HepG2 (cell line): ENCODE data around the gene SF3A2. TPM values are rescaled to one million over a fixed set of nuclear protein-coding genes. Genes with fewer than 3 reads are reported as not detected.
A peak's percentile ranks its signal among the peaks of the same experiment; 100 is the strongest.

Experiments used
- ATAC-seq: fragments of 200-7000 bp; cut with Tn5 transposase; 3 replicates; pipeline ENCODE4 v1.9.1; 2020; ENCODE audit warnings: mild to moderate bottlenecking, moderate library complexity
- BruUV-seq: library from RNA; stranded (reverse); fragments of 400-500 nt; replicated peaks from 2 replicates; lab custom pipeline; 2021; lab: Mats Ljungman, UMichigan
- CTCF ChIA-PET: fragments of 300-600 bp; formaldehyde crosslinking; extraction: SDS; loops from one replicate; lab custom pipeline; 2021; ENCODE audit warnings: low total read pairs, inconsistent platforms, low intra/inter-chr PET ratio; lab: Yijun Ruan, JAX
- POLR2A ChIA-PET: fragments of 350-600 bp; sonication (Branson Sonifier 250); formaldehyde crosslinking; loops from one replicate; lab custom pipeline; 2020; ENCODE audit warnings: antibody characterized with exemption, inconsistent platforms; lab: Yijun Ruan, JAX
- DNase-seq: peaks from one replicate; pipeline ENCODE4 v3.0.0-alpha.2; 2015; ENCODE audit warnings: low spot score
- FAIRE-seq: peaks from 3 replicates; lab custom pipeline; 2011; peaks lifted over from hg19 to GRCh38; lab: Jason Lieb, UNC
- H2AFZ ChIP-seq: one replicate; pipeline ENCODE4 v1.6.1; 2011; ENCODE audit warnings: low read length, inconsistent platforms
- H3K27ac ChIP-seq: fragments of 300-600 bp; 3 replicates; pipeline ENCODE4 v1.8.0; 2011; ENCODE audit warnings: mixed run types, mild to moderate bottlenecking, mixed read lengths, low read length, inconsistent platforms; ENCODE audit not compliant: insufficient read depth; ENCODE audit errors: extremely low read length
- H3K27me3 ChIP-seq, 2 experiments: fragments of 200-600 bp in 1 of 2; 2 replicates in 1 of 2; 3 replicates in 1 of 2; pipeline versions ENCODE4 v1.6.0 to v1.8.0; 2011; ENCODE audit warnings: low read length in 2 of 2, mild to moderate bottlenecking in 2 of 2, moderate library complexity in 2 of 2, inconsistent platforms in 1 of 2; ENCODE audit not compliant: insufficient read depth in 2 of 2, control insufficient read depth in 1 of 2
- H3K36me3 ChIP-seq, 2 experiments: fragments of 200-600 bp in 1 of 2; replicated peaks in 1 of 2; 2 replicates in 1 of 2; 3 replicates in 1 of 2; pipeline versions ENCODE4 v1.5.1 to v1.8.0; 2011; ENCODE audit warnings: low read length in 2 of 2, inconsistent platforms in 1 of 2; ENCODE audit not compliant: insufficient read depth in 2 of 2, control insufficient read depth in 1 of 2
- H3K4me1 ChIP-seq: 2 replicates; pipeline ENCODE4 v1.5.1; 2012; ENCODE audit warnings: low read length, inconsistent platforms; ENCODE audit not compliant: insufficient read depth
- H3K4me2 ChIP-seq: 2 replicates; pipeline ENCODE4 v1.6.0; 2011; ENCODE audit warnings: low read depth, low read length, inconsistent platforms
- H3K4me3 ChIP-seq, 3 experiments: fragments of 200-600 bp in 1 of 3; sonication (generic), shearing (Covaris generic) in 1 of 3; replicated peaks in 1 of 3; 2 replicates each; pipeline ENCODE4 v1.5.1; 2011 to 2016; ENCODE audit warnings: low read length in 3 of 3, inconsistent platforms in 2 of 3, low read depth in 2 of 3, mild to moderate bottlenecking in 2 of 3, control low read depth in 1 of 3, mixed read lengths in 1 of 3; ENCODE audit not compliant: insufficient read depth in 1 of 3
- H3K79me2 ChIP-seq: one replicate; pipeline ENCODE4 v1.6.1; 2011; ENCODE audit warnings: low read length, inconsistent platforms; ENCODE audit not compliant: insufficient read depth
- H3K9ac ChIP-seq: 2 replicates; pipeline ENCODE4 v1.6.0; 2011; ENCODE audit warnings: mild to moderate bottlenecking, low read depth, low read length, inconsistent platforms; ENCODE audit not compliant: insufficient read depth
- H3K9me3 ChIP-seq: 2 replicates; pipeline ENCODE4 v1.5.1; 2012; ENCODE audit warnings: mild to moderate bottlenecking, low read length
- H4K20me1 ChIP-seq: 2 replicates; pipeline ENCODE4 v1.6.0; 2011; ENCODE audit warnings: inconsistent platforms, mild to moderate bottlenecking, low read length, moderate library complexity; ENCODE audit not compliant: insufficient read depth
- AGO2 ChIP-seq: fragments of 200-400 bp; formaldehyde crosslinking; optimal IDR thresholded peaks from 2 replicates; pipeline ENCODE3; 2017; ENCODE audit warnings: mild to moderate bottlenecking, low read depth, low read length, moderate library complexity
- HNF4G ChIP-seq, 2 experiments: sonication (generic) in 1 of 2; formaldehyde crosslinking in 1 of 2; IDR thresholded peaks; 2 replicates each; pipeline versions ENCODE4 v1.4.0 to v1.6.1; 2011 to 2020; ENCODE audit warnings: borderline replicate concordance in 2 of 2, low read depth in 2 of 2, mild to moderate bottlenecking in 2 of 2, low read length in 1 of 2, missing genetic modification reagents in 1 of 2, moderate library complexity in 1 of 2
- HNRNPL ChIP-seq: fragments of 200-400 bp; formaldehyde crosslinking; IDR thresholded peaks from 2 replicates; pipeline ENCODE4 v1.6.1; 2017; ENCODE audit warnings: mild to moderate bottlenecking, low read depth, low read length
- ISX ChIP-seq: sonication (generic); formaldehyde crosslinking; conservative IDR thresholded peaks from 2 replicates; pipeline ENCODE4 v1.5.0; 2020; ENCODE audit warnings: missing genetic modification reagents
- NCOA1 ChIP-seq: sonication (generic); formaldehyde crosslinking; IDR thresholded peaks from 2 replicates; pipeline ENCODE4 v1.9.0; 2021; ENCODE audit warnings: missing genetic modification reagents
- NR2F1 ChIP-seq, 2 experiments: fragments of 450-650 bp in 1 of 2; formaldehyde crosslinking in 1 of 2; IDR thresholded peaks; 2 replicates each; pipeline versions ENCODE4 v1.5.0 to v1.6.1; 2016 to 2020; ENCODE audit warnings: mild to moderate bottlenecking in 1 of 2, missing compliant biosample characterization in 1 of 2, missing genetic modification reagents in 1 of 2, moderate library complexity in 1 of 2
- NR2F2 ChIP-seq: IDR thresholded peaks from 2 replicates; pipeline ENCODE4 v1.6.1; 2012; ENCODE audit warnings: low read depth, inconsistent platforms, borderline replicate concordance
- PCBP1 ChIP-seq: fragments of 200-400 bp; formaldehyde crosslinking; IDR thresholded peaks from 2 replicates; pipeline ENCODE4 v1.6.1; 2017; ENCODE audit warnings: mild to moderate bottlenecking, low read depth, low read length, borderline replicate concordance
- POLR2AphosphoS2 ChIP-seq: IDR thresholded peaks from 2 replicates; pipeline ENCODE4 v1.6.1; 2011; ENCODE audit warnings: low read depth, low read length, improper control_type of control experiment
- SP5 ChIP-seq: IDR thresholded peaks from 2 replicates; pipeline ENCODE4 v1.6.1; 2016; ENCODE audit warnings: low read depth, borderline replicate concordance
- SRSF1 ChIP-seq: fragments of 200-400 bp; formaldehyde crosslinking; optimal IDR thresholded peaks from 2 replicates; pipeline ENCODE3; 2017; ENCODE audit warnings: mild to moderate bottlenecking, low read depth, low read length, moderate library complexity
- ZBTB10 ChIP-seq: sonication (generic); formaldehyde crosslinking; IDR thresholded peaks from 2 replicates; pipeline ENCODE4 v1.4.0; 2020; ENCODE audit warnings: missing genetic modification reagents, borderline replicate concordance
- ZBTB7A ChIP-seq: sonication (generic); formaldehyde crosslinking; IDR thresholded peaks from 2 replicates; pipeline ENCODE4 v1.8.0; 2022; ENCODE audit warnings: mild to moderate bottlenecking, missing genetic modification reagents
- ZNF10 ChIP-seq: sonication (generic); formaldehyde crosslinking; IDR thresholded peaks from 2 replicates; pipeline ENCODE4 v1.4.0; 2020; ENCODE audit warnings: mild to moderate bottlenecking, low read depth, missing genetic modification reagents, borderline replicate concordance
- ZNF138 ChIP-seq: sonication (generic); formaldehyde crosslinking; IDR thresholded peaks from 2 replicates; pipeline ENCODE4 v1.5.0; 2020; ENCODE audit warnings: mild to moderate bottlenecking, low read depth, missing genetic modification reagents
- ZNF292 ChIP-seq: sonication (generic); formaldehyde crosslinking; IDR thresholded peaks from 2 replicates; pipeline ENCODE4 v1.8.1; 2022; ENCODE audit warnings: mild to moderate bottlenecking, low read depth, missing genetic modification reagents, borderline replicate concordance
- ZNF768 ChIP-seq: sonication (generic); formaldehyde crosslinking; IDR thresholded peaks from 2 replicates; pipeline ENCODE4 v1.4.0; 2020; ENCODE audit warnings: missing genetic modification reagents
- WGBS: methylation state at CpG from one replicate; pipeline ENCODE4 v1.1.6; 2017; ENCODE audit warnings: low lambda C conversion rate; 5-methylcytosine and 5-hydroxymethylcytosine counted together
- in situ Hi-C: cut with HindIII; loops from 2 replicates; pipeline ENCODE4 v1.10.0; 2017; ENCODE audit warnings: low pct_unique_long_range_greater_than_20kb; ENCODE audit not compliant: extremely low pct_ligation_motif_present
- intact Hi-C: fragments of 100-400 bp; cut with micrococcal nuclease; formaldehyde crosslinking; loops from one replicate; pipeline ENCODE4 v1.10.0; 2022; ENCODE audit not compliant: unreplicated experiment
- polyA plus RNA-seq, 8 experiments: library from polyadenylated mRNA; depleted of rRNA in 3 of 8; stranded (reverse) in 7 of 8; unstranded in 1 of 8; fragments of >200 nt; fragmentation: Illumina TruSeq in 4 of 8; extraction: Trizol in 4 of 8; gene quantifications; 2 replicates each; pipeline versions ENCODE4 v1.2.1 to v1.2.3, GENCODE V29; 2011 to 2016; ENCODE audit warnings: low read depth in 4 of 8, missing spikeins in 1 of 8, mixed read lengths in 1 of 8; ENCODE audit not compliant: insufficient read depth in 1 of 8
- total RNA-seq, 5 experiments: library from RNA; depleted of rRNA; stranded (reverse); fragments of >200 nt; fragmentation: Illumina TruSeq; extraction: Trizol; gene quantifications; 2 replicates each; pipeline ENCODE4 v1.2.3, GENCODE V29; 2016; ENCODE audit warnings: low read depth in 1 of 5

The SF3A2 gene
- total and polyA plus RNA-seq, 2 of the 13 experiments (the other 11 are each of a cell fraction or from before 2014, with no cell fraction given): 8.6 to 8.8 TPM

DNA sequence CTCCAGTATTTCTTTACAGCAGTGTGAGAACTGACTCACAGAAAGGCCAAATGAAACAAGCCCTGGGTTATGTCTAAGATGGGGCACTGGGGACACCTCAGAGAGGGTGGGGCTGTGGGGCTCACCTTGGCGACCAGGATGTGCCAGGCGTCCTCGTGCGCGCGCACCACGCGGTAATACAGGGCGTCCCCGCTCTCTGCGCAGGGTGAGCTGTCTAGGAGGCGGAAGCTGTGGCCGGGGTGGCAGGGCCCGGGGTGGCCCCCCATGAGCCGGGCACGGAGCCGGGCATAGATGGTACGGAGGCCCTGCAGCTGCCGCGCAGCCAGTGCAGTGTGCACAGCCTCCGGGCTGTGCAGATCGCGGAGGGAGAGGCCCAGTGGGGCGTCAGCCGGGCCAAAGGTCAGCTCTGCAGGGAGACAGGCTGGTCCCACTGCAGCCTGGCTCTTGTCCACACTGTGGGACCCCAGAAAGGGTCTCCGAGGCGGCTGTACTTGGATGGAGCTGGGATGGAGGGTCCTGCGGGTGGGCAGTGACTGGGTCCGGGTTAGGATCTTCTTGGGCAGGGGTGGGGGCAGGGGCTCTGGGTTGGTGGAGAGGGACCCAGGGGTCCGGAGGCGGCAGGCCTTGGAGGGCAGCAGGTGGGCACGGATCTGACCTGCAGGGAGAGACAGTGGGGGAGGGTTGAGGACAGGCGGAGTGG, 42.0 kb downstream of the SF3A2 start:
- H3K79me2 ChIP-seq: peaks cover 7% of the 10 kb centered on the region
- POLR2A ChIA-PET: no interaction called here
- peak overlapping the region; percentile 24; the same call in 1 of the 2 replicates for H3K4me2 ChIP-seq
- H3K4me3 ChIP-seq: no peak overlapping the region; a peak in 1 of 6 replicates
- in situ Hi-C loops: loop anchor here (5.0 kb wide), 1 partner anchor 39 kb away; no protein-coding TSS in a partner anchor
- H3K36me3 ChIP-seq: 0 out of 5 replicates have a peak, but pooled peaks cover 0 to 1% of the 10 kb centered on the region in 2 experiments
- H2AFZ ChIP-seq: no peak overlapping the region
- no TSS peak for BruUV-seq
- H3K27me3 ChIP-seq: peaks cover 0 to 16% of the 10 kb centered on the region in 2 experiments; a peak in 1 of 5 replicates
- ATAC-seq: peak; percentile 50
- H4K20me1 ChIP-seq: peaks cover 20% of the 10 kb centered on the region
- no peak for DNase-seq
- FAIRE-seq: no peak
- no peak overlapping the region for H3K27ac ChIP-seq
- intact Hi-C loops: no loop called here
- CTCF ChIA-PET: no interaction called here
- peaks cover 29% of the 10 kb centered on the region for H3K4me1 ChIP-seq
- H3K9me3 ChIP-seq: no peaks in the 10 kb centered on the region
- H3K9ac ChIP-seq: no peak overlapping the region
- WGBS: 42% methylated on average over 28 of the region's 33 CpGs
- TF ChIP-seq SP5 (no peak), POLR2AphosphoS2 (peak; percentile 39), ZNF10 (CRISPR knock-in tag) (no peak), PCBP1 (0 out of 2 replicates have a peak, but pooled peaks have one; percentile 52), NCOA1 (CRISPR knock-in tag) (no peak), ZBTB10 (CRISPR knock-in tag) (peak; percentile 26; the same call in 1 of the 2 replicates), ISX (CRISPR knock-in tag) (no peak), ZNF138 (no peak), ZNF292 (0 out of 2 replicates have a peak, but pooled peaks have one; percentile 38), ZBTB7A (0 out of 2 replicates have a peak, but pooled peaks have one; percentile 19), AGO2 (peak; percentile 73), NR2F2 (no peak), NR2F1 (CRISPR knock-in tag; IDR thresholded peaks at IDR 0.05) (0 out of 4 replicates have a peak, but pooled peaks of 1 of the 2 experiments have one; percentile 29), HNF4G (IDR thresholded peaks at IDR 0.05; ENCODE audit: borderline replicate concordance, low read depth, low read length) (peak; percentile 60; the same call in 1 of the 2 replicates), HNF4G (CRISPR knock-in tag; IDR thresholded peaks at IDR 0.05; ENCODE audit: borderline replicate concordance, low read depth) (no peak), SRSF1 (no peak), HNRNPL (peak; percentile 74; the same call in 1 of the 2 replicates), ZNF768 (CRISPR knock-in tag) (peak; percentile 41; the same call in 1 of the 2 replicates)
